ENCODE data around the gene PTPRN2.
"Not testable (repeated sequence)": the region's sequence is repeated elsewhere in the genome, so short reads cannot be mapped to it uniquely, and the experiment has no call there.

The PTPRN2 gene

DNA sequence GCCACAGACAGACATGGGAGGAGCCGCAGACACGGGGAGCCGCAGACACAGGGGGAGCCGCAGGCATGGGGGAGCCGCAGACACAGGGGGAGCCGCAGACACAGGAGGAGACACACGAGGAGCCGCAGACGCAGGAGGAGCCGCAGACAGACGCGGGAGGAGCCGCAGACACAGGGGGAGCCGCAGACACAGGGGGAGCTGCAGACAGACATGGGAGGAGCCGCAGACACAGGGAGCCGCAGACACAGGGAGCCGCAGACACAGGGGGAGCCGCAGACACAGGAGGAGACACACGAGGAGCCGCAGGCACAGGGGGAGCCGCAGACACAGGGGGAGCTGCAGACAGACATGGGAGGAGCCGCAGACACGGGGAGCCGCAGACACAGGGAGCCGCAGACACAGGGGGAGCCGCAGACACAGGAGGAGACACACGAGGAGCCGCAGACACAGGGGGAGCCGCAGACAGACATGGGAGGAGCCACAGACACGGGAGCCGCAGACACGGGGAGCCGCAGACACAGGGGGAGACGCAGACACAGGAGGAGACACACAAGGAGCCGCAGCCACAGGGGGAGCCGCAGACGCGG lies 313.8 kb downstream of the PTPRN2 start:
- DNase-seq: not testable (repeated sequence)

- no peak for DNase-seq
Measured at GRCh38 chr7:158273138-158273651, 314.4 kb downstream of the PTPRN2 start.

DNA sequence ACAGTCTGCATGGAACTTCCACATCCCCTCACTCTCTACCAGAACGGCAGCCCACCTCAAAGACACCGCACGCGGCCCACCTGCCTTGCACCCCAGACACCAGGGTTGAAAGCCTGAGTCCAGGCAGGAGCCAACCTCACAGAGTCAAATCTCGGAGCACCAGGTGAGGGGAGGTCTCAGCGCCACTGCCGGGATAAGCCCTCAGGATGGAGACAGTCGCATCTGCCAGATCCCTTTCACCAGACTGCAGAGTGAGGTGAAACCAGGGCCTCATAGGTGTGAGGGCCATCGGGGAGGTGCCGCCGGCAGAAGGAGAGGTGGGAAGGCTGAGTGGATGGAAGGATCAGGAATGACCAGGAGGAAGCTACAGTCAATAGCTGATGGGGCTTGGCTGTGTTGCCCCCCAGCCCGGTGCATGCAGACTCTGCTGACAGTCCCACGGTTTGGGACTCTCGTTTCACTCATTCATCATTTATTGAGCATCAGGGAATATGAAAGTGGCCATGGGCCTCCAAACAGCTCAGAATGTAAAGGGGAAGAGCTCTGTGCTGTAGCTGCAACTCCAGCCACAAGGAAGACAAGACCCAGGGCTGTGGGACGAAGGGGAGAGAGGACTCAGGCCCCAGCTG lies 315.0 kb downstream of the PTPRN2 start:
- DNase-seq: no peak

DNA sequence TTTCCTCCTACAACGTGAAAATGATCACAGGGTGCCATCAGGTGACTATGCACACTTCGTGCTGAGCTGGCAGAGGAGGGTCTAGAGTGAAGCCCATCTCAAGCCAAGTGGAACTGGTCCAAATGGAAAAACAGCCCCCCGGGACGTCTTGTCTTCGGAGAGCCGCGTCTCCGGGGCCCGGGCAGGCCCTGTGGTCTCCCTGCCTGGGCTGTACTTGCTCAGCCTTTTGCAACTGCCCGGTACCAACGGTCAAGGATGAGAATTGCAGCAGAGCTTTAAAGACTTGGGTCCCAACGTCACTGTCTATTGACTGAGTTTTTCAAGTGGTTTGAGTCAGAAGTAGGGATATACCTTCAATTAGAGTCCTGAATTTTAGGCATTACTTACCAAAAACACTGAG lies 315.5 kb downstream of the PTPRN2 start:
- DNase-seq: no peak

DNA sequence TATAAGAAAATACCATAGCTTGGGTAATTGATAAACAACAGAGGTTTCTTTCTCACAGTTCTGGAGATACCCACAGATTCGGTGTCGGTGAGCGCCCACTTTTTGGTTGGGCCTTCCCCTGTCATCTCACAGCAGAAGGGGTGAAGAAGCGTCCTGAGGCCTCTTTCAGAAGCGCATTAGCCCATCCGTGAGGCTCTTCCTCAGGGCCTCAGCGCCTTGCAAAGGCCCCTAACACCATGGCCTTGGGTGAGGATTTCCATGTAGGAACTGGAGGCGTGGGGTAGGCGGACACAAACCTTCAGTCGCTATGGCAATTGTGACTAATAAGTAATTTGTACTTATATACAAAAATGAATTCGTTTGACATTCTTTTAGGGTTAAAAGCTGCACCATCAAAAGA lies 316.0 kb downstream of the PTPRN2 start:
- DNase-seq: no peak

DNA sequence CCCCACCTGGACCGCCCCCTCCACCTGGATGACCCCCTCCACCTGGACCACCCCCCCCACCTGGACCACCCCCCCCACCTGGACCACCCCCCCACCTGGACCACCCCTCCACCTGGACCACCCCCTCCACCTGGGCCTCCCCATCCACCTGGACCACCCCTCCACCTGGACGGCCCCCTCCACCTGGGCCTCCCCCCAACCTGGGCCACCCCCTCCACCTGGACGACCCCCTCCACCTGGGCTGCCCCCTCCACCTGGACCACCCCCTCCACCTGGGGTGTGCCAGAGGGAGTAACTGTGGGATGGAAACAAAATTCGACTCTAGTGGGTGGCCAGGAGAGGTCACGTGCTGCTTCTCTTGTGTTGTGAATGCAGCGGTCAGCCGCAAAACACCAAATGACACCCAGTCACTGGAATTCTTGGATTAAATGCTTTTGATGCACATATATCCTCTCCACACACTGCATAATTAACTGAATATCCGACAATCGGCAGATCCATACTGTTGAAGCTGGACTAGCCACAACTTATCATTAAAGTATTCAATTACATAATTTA lies 316.7 kb downstream of the PTPRN2 start:
- no peak for DNase-seq

- no peak for DNase-seq
Measured at GRCh38 chr7:158270106-158270775, 317.4 kb downstream of the PTPRN2 start.

DNA sequence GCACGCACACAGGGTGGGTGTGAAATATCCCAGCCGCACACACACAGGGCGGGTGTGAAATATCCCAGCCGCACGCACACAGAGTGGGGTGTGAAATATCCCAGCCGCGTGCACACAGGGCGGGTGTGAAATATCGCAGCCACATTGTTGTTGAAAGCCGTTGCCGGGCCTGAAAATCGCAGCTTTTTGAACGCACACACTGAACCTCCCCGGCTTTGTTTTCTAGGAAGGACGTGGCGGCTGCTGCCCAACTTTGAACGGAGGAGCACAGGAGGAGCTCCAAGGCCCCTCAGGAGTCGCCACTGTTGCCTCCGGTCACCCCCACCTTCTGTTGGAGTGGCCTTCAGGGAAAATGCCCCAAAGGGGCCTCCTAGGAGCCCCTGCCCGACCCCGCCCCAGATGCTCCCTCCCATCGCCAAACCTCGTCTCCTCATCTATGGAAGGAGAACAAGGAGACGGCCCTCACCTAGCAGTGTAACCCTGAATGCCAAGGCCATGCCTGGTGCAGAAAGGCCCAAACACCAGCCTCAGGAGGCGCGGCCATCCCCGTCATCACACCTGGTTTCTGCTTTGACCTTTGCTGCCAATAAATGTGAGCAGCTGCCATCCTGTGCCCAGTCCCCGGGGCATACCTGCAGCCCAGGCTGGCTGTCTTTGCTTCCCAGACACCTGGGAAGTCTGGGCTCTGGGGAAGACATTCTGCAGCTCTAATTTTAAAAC lies 318.6 kb downstream of the PTPRN2 start:
- DNase-seq: no peak

GRCh38 chr7:158267742-158268435 lies 319.7 kb downstream of the PTPRN2 start:
- no peak for DNase-seq

GRCh38 chr7:158266817-158267741 lies 320.5 kb downstream of the PTPRN2 start:
- DNase-seq: no peak

- DNase-seq: no peak
Measured at GRCh38 chr7:158266426-158266816, 321.2 kb downstream of the PTPRN2 start.

DNA sequence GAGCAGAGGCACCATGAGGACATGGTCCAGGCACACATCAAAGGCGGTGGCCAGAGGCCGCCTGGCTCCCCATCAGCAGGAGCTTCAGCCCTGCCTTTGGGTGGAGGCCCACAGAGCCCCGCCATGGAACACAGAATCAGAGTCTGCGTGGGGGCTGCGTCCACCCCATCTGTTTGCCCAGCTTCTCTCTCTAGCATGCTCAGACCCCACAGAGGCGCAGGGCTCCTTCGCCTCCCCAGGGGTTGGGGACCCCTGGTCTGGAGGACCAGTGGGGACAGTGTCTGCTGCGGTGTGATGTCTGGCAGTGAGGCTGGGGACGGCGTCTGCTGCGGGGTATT lies 321.9 kb downstream of the PTPRN2 start:
- no peak for DNase-seq

GRCh38 chr7:158264881-158265742 lies 322.5 kb downstream of the PTPRN2 start:
- no peak for DNase-seq

GRCh38 chr7:158263964-158264748 lies 323.5 kb downstream of the PTPRN2 start:
- DNase-seq: no peak

DNA sequence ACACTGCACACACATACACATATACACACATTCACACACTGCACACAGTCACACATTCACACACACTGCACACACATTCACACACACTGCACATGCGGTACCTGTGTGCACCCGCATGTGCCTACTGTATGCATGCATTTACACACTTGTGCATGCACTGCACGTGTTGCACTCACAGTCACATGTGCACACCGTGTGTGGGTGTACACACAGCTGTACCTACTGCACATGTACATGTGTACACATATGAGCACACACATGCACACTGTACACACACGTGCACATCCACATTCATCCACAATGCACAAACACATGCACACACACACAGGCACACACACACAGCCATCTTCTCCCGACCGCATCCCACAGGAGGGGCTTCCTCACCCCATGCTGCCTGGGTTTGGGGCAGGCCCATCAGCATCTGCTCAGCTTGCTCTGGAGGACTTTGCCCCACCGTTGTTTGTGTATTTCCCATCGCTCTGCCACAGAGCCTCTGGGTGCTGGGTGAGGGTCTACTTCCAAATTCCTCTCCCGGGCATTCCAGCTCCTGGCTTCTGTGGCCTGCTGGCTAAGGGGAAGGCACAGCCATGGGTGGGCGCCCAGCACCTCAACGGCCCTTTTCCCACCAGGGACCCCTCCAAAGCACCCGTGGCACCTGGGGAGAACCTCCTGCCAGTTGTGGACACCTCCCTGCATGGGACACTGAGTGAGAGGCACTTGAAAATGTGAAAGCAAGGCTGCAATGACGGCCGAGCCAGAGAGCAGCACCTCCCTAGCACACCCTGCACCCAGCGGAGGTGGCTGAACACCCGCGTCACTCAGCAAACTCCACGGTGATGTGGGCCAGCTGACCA lies 324.3 kb downstream of the PTPRN2 start:
- DNase-seq: no peak

DNA sequence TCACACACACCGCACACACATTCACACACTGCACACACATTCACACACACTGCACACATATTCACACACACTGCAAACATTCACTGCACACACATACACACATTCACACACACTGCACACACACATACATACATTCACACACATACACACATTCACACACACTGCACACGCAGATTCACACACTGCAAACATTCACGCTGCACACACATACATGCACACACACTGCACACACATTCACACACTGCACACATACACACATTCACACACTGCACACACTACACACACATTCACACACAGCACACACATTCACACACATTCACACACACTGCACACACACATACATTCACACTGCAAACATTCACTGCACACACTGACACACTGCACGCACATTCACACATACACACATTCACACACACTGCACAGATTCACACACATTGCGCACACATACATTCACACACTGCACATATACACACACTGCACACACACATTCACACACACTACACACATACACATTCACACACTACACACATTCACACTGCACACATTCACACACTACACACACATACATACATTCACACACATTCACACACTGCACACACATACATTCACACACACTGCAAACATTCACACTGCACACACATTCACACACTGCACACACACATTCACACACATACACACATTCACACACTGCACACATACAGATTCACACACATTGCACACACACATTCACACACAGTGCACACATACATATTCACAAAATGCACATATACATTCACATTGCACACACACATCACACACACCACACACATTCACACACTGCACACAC lies 325.1 kb downstream of the PTPRN2 start:
- DNase-seq: no peak

DNA sequence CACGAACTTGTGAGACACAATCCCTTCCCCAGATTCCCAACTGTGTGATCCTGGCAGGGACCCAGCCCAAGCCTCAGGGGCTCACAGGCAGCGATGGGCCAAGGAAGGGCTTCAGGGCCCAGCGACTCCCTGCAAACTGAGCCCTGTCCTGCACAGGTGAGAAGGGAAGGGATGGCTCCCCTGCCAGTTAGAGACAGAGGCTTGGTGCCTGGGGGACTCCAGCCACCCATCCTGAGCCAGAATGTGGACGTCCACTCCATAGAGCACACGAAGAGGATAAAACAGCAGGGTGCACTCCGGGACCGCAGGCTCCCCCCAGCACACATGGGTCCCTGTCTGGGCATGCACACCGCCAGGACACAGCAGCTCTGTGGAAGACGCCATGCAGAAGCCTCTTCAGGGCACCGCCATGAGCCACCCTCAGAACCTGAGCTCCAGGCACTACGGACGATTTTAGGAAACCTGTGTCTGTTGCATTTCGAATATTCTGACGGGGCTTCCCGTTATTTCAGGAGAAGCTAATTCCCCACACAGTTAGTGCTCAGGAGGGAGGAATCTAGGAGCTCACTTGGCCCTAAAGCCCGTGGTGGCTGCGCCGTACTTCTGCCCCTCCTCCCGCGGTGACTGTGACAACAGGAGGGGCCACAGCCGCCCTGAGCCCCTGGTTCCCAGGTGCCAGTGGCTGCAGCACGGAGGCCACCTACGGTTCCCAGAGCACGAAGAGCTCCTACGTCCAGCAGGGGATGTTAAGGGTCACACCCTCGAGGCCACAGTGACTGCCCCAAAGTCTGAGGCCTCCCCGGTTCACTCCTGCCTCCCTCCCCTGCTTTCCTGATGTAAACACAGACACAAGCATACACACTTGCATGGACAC lies 326.0 kb downstream of the PTPRN2 start:
- DNase-seq: no peak
